Endometrium (tissue), 2 donors: ENCODE results near the gene ZNF600.
A peak's percentile ranks its signal among the peaks of the same experiment; 100 is the strongest.
"Not testable (repeated sequence)": the region's sequence is repeated elsewhere in the genome, so short reads cannot be mapped to it uniquely, and the experiment has no call there.

Experiments used
- FAIRE-seq: peaks from 2 replicates; lab custom pipeline; 2012; peaks lifted over from hg19 to GRCh38; lab: Jason Lieb, UNC
- donor health status: control.
- donor health status: control.

The ZNF600 gene

DNA sequence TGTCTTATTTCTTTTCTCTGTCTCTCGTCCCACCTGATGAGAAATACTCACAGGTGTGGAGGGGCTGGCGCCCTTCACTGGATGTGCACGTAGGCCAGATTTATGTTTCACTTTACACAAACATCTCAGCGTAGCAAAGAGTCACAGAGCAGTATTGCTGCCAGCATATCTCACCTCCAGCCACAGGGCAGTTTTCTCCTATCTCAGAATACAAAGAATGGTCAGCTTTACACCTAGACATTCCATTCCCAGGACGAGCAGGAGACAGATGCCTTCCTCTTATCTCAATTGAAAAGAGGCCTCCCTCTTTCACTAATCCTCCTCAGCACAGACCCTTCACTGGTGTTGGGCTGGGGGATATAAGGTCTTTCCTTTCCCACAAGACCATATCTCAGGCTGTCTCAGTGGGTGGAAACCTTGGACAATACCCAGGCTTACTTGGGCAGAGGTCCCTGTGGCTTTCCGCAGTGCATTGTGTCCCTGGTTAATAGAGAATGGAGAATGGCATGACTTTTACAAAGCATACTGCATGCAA lies 44.6 kb downstream of the ZNF600 start:
- FAIRE-seq = no peak

DNA sequence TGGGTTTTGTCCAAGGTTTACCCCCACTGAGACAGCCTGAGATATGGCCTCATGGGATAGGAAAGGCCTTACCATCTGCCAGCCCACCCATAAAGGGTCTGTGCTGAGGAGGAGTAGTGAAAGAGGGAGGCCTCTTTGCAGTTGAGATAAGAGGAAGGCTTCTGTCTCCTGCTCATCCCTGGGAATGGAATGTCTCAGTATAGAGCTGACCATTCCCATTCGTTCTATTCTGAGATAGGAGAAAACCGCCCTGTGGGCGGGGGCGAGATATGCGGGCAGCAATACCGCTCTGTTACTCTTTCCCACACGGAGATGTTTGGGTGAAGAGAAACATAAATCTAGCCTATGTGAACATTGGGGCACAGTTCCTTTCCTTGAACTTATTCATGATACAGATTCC lies 45.2 kb downstream of the ZNF600 start:
- not testable (repeated sequence) for FAIRE-seq

DNA sequence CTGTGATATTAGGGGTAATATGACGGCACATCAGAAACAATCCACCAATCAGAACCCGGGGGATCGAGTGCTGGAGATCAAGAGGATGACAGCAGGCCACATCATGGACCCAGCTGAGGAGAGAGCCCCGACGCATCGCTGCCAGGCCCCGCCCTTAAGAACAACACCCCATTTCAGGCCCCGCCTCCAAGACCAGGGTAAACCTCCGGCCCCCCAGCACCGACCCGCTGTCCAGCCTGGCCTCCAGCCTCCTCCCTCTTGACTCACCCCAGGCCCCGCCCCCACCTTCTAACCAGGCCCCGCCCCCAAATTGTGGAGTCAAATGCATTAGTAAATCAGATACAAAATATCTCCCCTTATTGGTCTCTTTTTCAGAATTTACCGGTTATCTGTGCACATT lies 47.0 kb downstream of the ZNF600 start:
- FAIRE-seq = no peak

DNA sequence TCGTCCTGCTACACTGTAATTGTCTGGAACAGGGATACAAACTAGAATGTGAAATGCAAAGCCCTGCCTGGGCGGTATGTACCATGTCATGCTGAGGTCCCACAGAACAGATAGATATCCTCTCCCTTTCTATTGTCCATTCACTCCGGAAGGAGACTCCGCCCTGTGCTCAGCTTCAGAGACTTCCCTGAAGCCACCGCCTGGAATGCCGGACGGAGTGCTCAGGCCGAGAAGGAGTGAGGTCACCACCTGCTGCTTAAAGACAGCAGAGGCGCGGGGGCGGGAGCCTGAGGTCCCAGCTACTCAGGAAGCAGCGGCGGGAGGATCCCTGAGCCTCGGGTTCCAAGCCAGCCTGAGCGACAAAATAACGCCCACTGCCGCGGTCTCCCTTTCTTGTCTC lies 50.9 kb downstream of the ZNF600 start:
- FAIRE-seq = no peak

DNA sequence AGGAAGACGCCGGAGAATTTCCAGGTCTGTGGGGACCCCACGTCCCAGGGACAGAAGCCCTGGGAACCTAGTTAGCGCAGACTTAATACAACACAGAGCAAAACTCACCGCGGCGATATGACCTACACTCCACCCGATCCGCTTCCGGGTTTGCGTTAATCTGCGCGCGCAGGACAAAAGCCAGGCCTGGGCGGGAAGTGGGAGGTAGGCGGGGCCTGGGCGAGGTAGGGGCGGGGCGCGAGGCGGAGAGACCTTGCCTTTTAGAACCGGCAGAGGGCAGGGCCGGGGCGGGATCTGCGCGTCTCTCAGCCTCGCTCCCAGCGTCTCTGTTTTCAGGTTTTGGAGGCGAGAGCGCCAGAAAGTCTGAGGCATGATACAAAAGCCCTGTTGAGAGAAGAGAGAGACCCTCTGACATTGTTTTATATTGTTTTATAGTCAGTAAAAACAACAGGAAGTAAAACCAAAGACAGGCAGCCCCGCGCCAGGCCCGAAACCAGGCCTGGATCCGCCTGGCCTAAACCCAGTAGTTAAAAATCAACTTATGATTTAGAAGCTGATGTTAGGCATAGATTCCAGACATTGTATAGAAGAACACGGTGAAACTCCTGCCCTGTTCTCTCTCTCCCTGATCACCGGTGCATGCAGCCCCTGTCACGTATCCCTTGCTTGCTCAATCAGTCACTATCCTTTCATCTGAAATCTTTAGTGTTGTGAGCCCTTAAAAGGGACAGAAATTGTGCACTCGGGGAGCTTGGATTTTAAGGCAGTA lies 51.5 kb downstream of the ZNF600 start, which contains the start of gene ZNF611:
TSS of gene ZNF611 (minus strand) at position 152 of the 769 bp plus-strand sequence. CDS start 19,150 bp downstream, outside the sequence.
- peak; percentile 86 for FAIRE-seq

DNA sequence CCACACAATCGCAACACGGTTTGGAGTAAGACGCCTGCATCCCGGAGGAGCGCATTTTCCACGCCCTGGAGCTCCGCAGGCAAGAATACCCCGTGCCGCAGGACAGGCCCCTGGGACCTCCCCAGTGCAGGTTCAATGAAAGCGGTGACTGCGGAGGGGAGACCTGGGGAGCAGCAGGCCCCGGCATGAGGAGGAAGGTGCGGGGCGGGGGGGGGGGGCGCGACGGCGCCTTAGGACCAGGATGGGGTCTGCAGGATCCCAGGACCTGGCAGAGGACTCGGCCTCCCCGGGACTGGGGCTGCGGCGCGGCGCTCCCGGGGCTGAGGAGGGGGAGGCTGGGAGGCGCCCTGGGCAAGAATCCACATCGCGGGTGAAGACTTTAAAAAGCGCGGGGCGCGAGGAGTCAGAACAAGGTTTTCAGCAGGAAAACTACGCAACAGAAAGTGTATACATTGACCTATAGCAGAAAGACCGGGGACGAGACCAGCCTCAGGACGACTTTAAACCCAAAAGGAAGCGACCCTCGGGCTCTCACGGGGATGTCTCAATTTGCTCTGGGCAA lies 52.2 kb downstream of the ZNF600 start:
- no peak for FAIRE-seq

DNA sequence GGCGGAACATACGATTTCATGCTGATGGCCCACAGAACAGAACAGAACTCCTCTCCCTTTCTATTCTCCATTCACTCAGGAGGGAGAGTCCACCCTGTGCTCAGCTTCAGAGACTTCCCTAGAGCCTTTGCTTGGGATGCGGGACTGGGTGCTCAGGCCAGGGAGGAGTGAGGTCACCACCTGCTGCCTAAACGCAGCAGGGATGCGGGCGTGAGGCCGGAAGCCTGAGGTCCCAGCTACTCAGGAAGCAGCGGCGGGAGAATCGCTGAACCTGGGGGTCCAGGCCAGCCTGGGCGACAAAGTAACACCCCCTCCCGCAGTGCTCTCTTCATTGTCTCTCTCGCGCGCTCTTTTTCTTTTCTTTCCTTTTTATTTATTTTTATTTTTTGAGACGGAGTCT lies 60.5 kb downstream of the ZNF600 start:
- FAIRE-seq = not testable (repeated sequence)

DNA sequence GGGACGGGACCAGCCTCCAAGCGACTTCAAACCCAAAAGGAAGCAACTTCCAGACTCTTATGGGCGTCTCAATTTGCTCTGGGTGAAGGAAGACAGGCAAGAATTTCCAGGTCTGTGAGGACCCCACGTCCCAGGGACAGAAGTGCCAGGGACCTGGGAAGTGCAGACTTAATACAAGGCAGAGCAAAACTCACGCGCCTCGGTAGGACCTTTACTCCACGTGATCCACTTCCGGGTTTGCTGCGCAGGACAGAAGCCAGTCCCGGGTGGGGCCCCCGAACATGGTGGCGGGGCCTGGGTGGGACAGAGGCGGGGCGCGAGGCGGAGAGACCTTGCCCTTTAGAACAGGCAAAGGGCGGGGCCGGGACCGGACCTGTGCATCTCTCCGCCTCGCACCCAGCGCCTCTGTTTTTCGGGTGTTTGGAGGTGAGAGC lies 61.0 kb downstream of the ZNF600 start:
- FAIRE-seq = no peak

DNA sequence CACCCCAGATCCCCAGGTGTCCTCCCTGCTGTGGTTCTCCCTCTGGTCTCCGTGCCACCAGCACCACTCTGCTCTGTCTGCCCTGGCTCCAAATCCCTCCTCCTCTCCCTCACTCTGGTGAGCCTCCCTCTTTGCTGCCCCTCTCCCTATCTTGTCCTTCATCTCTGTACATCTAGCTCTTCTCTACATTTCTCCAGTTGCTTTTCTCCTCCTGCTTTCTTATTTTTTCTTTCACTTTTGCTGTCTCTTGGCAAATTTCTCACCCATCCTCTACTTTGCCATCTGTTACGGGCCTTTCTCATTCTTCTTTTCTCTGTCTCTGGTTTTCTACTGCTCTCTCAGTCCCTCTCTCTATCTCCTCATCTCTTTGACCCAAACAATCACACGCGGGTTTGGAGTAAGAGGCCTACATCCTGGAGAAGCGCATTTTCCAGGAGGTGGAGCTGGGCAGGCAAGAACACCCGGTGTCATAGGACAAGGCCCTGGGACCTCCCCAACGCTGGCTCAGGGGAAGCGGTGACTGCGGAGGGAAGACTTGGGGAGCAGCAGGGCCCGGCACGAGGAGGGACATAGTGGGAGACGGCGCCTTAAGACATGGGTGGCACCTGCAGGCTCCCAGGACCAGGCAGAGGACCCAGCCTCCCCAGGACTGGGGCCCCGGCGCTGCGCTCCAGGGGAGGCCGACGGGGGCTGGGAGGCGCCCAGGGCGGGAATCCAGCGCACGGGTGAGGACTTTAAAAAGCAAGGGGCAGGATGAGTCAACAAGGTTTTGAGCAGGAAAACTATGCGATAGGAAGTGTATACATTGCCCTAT lies 61.7 kb downstream of the ZNF600 start:
- FAIRE-seq = no peak

DNA sequence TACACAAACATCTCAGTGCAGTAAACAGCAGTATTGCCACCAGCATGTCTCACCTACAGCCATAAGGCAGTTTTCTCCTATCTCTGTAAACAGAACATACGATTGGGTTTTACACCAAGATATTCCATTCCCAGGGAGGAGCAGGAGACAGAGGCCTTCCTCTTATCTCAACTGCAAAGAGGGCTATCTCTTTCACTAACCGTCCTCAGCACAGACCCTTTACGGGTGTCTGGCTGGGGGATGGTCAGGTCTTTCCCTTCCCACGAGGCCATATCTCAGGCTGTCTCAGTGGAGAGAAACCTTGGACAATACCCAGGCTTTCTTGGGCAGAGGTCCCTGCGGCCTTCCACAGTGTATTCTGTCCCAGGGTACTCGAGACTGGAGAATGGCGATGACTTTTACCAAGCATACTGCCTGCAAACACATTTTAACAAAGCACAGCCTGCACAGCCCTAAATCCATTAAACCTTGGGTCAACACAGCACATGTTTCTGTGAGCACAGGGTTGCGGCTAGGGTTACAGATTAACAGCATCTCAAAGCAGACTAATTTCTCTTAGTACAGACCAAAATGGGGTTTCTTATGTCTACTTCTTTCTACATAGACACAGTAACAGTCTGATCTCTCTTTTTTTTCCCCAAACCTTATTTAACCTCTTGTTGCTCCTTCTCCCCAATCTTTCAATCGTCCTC lies 62.5 kb downstream of the ZNF600 start:
- not testable (repeated sequence) for FAIRE-seq

DNA sequence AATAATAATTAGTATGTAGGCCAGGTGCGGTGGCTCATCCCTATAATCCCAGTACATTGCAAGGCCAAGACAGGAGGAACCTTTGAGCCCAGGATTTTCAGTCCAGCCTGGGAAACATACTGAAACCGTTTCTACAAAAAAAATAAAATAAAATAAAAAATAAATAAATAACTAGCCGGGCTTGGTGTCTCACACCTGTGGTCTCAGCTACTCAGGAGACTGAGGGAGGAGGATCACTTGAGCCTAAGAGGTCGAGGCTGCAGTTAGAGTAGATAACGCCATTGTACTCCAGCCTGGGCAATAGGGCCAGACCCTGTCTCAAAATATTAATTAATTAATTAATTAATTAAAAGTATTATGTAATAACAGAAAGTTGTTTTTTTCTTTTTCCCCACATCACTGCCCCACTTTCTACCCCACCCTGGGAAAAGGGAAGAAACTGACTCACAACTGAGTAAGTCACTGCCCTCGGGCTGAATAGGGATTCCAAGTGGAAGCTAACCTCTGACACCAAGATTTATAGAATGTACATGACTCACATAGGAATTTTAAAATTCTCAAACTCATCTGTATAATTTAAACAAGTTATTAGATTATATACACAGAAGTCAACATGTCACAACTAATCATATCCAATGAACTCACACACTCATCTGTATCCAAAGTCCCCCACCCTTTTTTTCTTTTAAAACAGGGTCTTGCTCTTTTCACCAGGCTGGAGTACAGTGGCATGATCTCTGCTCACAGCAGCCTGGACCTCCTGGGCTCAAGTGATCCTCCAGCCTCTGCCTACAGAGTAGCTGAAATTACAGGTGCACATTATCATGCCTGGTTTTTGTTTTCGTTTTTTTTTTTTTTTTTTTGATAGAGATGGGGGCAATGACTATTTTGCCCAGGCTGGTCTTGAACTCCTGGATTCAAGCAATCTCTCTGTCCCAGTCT lies 64.3 kb downstream of the ZNF600 start:
- FAIRE-seq = no peak

DNA sequence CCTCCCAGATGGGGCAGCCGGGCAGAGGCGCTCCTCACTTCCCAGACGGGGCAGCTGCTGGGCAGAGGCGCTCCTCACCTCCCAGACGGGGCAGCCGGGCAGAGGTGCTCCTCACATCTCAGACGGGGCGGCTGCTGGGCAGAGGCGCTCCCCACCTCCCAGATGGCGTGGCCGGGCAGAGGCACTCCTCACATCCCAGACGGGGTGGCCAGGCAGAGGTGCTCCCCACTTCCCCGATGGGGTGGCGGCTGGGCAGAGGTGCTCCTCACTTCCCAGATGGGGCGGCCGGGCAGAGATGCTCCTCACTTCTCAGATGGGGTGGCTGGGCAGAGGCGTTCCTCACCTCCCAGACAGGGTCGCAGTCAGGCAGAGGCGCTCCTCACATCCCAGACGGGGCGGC lies 66.0 kb downstream of the ZNF600 start:
- not testable (repeated sequence) for FAIRE-seq

DNA sequence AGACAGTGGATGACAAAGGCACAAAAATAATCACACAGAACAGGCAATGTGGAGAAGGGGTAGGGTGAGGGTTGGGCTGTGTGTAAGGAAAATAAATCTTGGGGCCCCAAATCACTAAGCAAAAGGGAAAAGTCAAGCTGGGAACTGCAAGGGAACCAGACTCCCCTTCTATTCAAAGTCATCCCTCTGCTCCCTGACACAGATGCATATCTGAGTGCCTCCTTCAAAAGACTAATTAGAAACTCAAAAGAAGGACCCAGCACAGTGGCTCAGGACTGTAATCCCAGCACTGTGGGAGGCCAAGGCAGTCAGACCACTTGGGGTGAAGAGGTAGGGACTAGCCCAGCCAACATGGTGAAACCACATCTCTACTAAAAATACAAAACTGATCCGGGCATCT lies 70.1 kb downstream of the ZNF600 start:
- FAIRE-seq = no peak

DNA sequence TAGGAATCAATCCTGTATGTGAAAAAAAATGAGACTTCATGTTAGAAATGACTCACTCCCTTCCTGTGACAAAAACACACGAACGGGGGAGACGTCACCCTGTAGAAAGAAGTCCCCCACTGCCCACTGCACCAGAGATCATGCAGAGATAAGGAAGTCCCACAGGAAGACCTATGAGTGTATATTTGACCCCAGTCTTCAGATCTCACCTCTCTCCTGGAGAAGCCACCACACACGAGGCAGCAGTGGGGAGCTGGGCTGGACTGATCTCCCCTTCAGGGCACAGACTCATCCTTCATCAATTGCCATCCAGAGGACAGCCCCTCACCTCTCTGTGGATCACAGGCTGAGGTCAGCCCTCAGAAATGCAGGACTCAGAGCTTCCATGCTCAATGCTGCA lies 70.7 kb downstream of the ZNF600 start:
- FAIRE-seq = not testable (repeated sequence)

DNA sequence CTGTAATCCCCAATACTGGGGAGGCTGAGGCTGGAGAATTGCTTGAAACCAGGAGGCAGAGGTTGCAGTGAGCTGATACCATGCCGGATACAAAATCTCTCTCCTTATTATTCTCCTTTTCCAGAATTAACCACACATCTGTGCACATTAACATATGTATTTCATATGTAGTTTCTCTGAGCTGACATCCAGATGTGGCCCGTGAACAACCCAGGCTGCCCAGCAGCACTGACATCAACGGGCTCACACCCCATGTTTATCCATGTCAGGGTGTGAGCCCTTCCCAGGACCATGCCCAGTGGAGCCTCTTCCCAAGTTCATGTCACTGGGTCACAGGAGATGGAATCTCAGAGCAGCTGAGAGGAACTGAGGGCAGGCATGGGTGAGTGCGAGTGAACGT lies 71.3 kb downstream of the ZNF600 start:
- not testable (repeated sequence) for FAIRE-seq
